GM21825 (cell line): Measurements from ENCODE around the gene MRPL51.
"Not testable (repeated sequence)": the region's sequence is repeated elsewhere in the genome, so short reads cannot be mapped to it uniquely, and the experiment has no call there.

Experiments
- ATAC-seq: cut with Tn5 transposase; IDR thresholded peaks from one replicate; pipeline ENCODE4 v1.9.1; 2021; ENCODE audit warnings: mild to moderate bottlenecking, moderate library complexity; ENCODE audit not compliant: unreplicated experiment

MRPL51 gene

GRCh38 chr12:6532051-6532926 lies 39.2 kb upstream of the MRPL51 start:
- ATAC-seq = no peak

DNA sequence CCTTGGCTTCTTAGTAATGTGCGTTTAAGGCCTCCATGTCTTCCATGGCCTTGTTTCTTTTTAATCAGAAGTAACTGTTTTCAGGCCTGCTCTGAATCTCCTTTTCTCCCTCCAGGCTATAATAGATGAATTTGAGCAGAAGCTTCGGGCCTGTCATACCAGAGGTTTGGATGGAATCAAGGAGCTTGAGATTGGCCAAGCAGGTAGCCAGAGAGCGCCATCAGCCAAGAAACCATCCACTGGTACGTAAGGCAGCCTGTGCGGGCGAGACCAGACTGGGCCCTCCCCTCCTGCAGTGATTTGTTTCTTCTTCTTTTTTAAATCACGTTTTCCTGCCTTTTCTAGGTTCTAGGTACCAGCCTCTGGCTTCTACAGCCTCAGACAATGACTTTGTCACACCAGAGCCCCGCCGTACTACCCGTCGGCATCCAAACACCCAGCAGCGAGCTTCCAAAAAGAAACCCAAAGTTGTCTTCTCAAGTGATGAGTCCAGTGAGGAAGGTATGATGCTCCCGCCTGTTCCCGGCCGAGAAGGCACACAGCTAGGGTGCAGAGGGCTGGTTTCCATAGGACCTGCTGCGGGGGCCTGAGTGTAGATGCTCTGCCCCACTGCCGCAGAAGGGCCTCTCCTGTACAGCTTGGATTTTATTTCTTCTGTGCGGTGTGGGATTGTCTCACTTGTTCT lies 37.7 kb upstream of the MRPL51 start:
- no peak for ATAC-seq

GRCh38 chr12:6529291-6529737 lies 36.3 kb upstream of the MRPL51 start:
- no peak for ATAC-seq

GRCh38 chr12:6528539-6529235 lies 35.6 kb upstream of the MRPL51 start:
- ATAC-seq = no peak

GRCh38 chr12:6527711-6528110 lies 34.6 kb upstream of the MRPL51 start:
- no peak for ATAC-seq

GRCh38 chr12:6526766-6527525 lies 33.9 kb upstream of the MRPL51 start:
- no peak for ATAC-seq

- no peak for ATAC-seq
These were observed 33.1 kb upstream of the MRPL51 start for GRCh38 chr12:6526201-6526600.

GRCh38 chr12:6524648-6525047 lies 31.6 kb upstream of the MRPL51 start:
- ATAC-seq = no peak

DNA sequence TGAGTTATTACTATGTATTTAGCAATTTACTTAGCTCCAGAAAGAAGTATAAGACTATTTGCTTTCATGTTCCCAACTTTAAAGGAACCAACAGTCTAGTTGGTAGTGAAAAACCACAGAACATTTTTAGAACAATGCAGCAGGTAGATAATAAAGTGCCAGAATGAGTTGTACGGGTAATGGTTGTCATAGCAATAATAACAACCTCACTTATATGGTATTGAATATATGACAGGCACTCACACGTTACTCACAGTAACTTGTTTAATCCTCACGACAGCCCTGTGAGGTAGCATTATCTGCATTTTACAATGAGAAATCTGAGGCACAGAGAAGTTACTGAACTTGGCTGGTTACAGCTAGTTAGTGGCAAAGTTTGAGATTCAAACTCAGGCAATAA lies 30.6 kb upstream of the MRPL51 start:
- no peak for ATAC-seq

DNA sequence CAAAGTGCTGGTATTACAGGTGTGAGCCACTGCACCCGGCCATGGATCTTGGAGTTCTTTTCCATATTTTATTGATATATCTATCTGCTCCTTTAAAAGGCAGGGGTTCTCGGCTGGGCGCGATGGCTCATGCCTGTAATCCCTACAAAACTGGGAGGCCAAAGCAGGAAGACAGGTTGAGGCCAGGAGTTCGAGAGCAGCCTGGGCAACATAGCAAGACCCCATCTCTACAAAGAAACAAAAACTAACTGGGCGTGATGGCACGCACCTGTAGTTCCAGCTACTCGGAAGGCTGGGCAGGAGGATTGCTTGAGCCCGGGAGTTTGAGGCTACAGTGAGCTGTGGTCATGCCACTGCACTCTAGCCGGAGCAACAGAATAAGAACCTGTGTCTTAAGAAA lies 29.1 kb upstream of the MRPL51 start:
- no peak for ATAC-seq

DNA sequence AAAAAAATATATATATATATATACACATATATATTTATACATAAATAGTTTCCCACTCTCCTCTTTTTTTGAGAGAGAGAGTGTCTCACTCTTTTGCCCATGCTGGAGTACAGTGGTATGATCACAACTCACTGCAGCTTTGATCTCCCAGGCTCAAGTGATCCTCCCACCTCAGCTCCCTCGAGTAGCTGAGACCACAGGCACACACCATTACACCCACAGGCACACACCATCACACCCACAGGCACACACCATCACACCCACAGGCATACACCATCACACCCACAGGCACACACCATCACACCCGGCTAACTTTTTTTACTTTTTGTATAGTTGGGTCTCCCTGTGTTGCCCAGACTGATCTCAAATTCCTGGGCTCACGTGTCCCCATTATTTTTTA lies 27.1 kb upstream of the MRPL51 start:
- no peak for ATAC-seq

- no peak for ATAC-seq
These were observed 15.0 kb upstream of the MRPL51 start for GRCh38 chr12:6508087-6508486.

GRCh38 chr12:6507102-6507998 lies 14.3 kb upstream of the MRPL51 start:
- no peak for ATAC-seq

- no peak for ATAC-seq
These were observed 7.4 kb upstream of the MRPL51 start for GRCh38 chr12:6500466-6500865.

- not testable (repeated sequence) for ATAC-seq
These were observed 4.2 kb upstream of the MRPL51 start for GRCh38 chr12:6497291-6497690.

- ATAC-seq = no peak
These were observed 1.9 kb upstream of the MRPL51 start for GRCh38 chr12:6494968-6495367.

DNA sequence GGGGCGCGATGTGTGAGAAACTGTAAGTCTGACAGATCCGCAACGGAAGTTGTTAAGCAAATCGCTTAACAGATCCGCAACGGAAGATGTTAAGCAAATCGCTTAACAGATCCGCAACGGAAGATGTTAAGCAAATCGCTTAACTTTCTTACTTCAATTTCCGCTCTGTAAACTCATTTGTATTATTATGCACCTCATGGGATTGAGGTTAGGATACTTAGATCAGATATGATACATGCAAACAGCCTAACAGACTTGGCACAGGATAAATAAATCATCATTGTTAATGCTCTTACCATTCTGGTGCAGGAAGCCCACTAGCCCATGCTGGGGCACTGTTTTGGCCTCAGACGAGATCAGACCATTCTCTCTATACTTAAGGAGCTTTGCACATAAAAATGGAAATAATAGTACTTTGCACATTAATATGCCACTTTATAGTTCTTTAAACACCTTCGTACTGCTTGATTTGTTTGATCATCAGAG lies 1.2 kb upstream of the MRPL51 start:
- no peak for ATAC-seq

GRCh38 chr12:6493497-6494257 lies 615 bp upstream of the MRPL51 start, which contains the start of gene NCAPD2:
NCAPD2 (plus strand) TSS chr12:6494102; CDS start chr12:6495099, 997 bp downstream.
- ATAC-seq = peak; percentile 80

DNA sequence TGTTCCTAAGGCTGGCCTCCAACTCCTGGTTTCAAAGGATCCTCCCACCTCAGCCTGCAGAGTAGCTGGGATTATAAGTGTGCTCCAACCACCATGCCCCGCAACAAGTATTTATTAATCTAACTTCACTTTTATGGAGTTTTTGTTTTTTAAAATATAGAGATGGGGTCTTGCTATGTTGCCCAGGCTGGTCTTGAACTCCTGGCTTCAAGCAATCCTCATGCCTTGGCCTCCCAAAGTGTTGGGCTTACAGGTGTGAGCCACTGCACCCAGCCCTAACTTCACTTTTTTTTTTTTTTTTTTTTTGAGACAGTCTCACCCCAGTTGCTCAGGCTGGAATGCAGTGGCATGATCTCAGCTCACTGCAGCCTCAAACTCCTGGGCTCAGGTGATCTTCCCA lies 2.4 kb downstream of the MRPL51 start:
- not testable (repeated sequence) for ATAC-seq
